Measurements from ENCODE around the gene TLE7.

DNA sequence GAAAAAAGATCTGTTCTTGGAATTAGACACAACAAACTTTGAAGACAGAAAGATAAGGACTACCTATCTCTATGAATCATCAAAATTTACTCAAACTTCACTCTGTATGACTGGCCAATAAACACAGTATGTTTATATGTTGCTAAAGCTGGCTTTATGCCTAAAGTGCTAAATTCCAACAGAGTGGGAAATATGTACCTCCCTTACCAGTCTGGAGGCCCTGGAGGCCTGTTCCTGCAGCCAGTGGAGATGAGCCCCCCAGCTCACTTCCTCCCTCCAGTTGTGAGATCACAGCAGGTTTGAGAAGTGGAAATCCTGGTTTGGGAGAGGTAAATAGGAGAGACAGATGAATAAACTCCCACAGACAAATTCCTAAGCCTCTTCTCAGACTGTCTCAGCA is 11.2 kb upstream of the TLE7 start:
- TF ChIP-seq, protein P1, sequence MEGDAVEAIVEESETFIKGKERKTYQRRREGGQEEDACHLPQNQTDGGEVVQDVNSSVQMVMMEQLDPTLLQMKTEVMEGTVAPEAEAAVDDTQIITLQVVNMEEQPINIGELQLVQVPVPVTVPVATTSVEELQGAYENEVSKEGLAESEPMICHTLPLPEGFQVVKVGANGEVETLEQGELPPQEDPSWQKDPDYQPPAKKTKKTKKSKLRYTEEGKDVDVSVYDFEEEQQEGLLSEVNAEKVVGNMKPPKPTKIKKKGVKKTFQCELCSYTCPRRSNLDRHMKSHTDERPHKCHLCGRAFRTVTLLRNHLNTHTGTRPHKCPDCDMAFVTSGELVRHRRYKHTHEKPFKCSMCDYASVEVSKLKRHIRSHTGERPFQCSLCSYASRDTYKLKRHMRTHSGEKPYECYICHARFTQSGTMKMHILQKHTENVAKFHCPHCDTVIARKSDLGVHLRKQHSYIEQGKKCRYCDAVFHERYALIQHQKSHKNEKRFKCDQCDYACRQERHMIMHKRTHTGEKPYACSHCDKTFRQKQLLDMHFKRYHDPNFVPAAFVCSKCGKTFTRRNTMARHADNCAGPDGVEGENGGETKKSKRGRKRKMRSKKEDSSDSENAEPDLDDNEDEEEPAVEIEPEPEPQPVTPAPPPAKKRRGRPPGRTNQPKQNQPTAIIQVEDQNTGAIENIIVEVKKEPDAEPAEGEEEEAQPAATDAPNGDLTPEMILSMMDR (IDR thresholded peaks at IDR 0.05): no peak
- no peak for TF ChIP-seq POLR2A (IDR thresholded peaks at IDR 0.05)

All from right lobe of liver (tissue), 4 donors.